ENCODE data around the gene GALNT15. TPM values are rescaled to one million over a fixed set of nuclear protein-coding genes. Genes with fewer than 3 reads are reported as not detected.

Gene GALNT15
- total RNA-seq, 1 donor from 2014 or later: 10.3 TPM

- no peak for TF ChIP-seq CTCF (IDR thresholded peaks at IDR 0.05)
- Histone ChIP-seq H3K36me3 (no peaks in the 10 kb centered on the region), H3K9me3 (no peaks in the 10 kb centered on the region), H3K4me1 (peaks cover 11% of the 10 kb centered on the region), H3K27ac (no peak overlapping the region), H3K27me3 (no peaks in the 10 kb centered on the region), H3K4me3 (no peak overlapping the region)
- DNase-seq (no peak), ATAC-seq (no peak)
- intact Hi-C loops (cut with DNase I): no loop called here
Measured at GRCh38 chr3:16147220-16147994, 27.1 kb upstream of the GALNT15 start.

DNA sequence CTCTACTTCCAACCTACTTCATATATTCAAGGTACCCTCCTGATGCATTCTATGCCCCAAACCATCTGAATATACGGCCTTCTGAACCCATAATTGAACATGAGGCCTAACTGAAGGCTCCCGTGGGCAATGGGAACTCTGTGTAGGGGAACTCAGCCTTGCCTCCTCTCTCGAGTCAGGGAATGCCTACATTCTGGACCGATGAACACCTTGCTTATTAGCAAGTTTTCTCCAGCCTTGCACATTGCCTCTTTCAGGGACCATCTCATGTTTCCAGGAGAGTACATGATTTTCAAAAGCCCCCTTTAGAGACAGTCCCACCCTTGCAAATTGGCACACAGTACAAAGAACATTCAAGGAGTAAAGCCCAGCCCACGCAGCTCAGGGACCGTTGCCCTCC is 26.3 kb upstream of the GALNT15 start:
- Histone ChIP-seq H3K27ac (no peak overlapping the region), H3K4me1 (peaks cover 11% of the 10 kb centered on the region), H3K27me3 (no peaks in the 10 kb centered on the region), H3K36me3 (no peaks in the 10 kb centered on the region), H3K4me3 (no peak overlapping the region), H3K9me3 (no peaks in the 10 kb centered on the region)
- ATAC-seq (peak; percentile 16), DNase-seq (no peak)
- no peak for TF ChIP-seq CTCF (IDR thresholded peaks at IDR 0.05)
- intact Hi-C loops (cut with DNase I): no loop called here

GRCh38 chr3:16148783-16149182 is 25.7 kb upstream of the GALNT15 start:
- Histone ChIP-seq H3K9me3 (no peaks in the 10 kb centered on the region), H3K36me3 (no peaks in the 10 kb centered on the region), H3K4me3 (no peak overlapping the region), H3K4me1 (peaks cover 11% of the 10 kb centered on the region), H3K27ac (no peak overlapping the region), H3K27me3 (no peaks in the 10 kb centered on the region)
- DNase-seq (no peak), ATAC-seq (peak; percentile 64)
- intact Hi-C loops (cut with DNase I): no loop called here
- no peak for TF ChIP-seq CTCF (IDR thresholded peaks at IDR 0.05)

DNA sequence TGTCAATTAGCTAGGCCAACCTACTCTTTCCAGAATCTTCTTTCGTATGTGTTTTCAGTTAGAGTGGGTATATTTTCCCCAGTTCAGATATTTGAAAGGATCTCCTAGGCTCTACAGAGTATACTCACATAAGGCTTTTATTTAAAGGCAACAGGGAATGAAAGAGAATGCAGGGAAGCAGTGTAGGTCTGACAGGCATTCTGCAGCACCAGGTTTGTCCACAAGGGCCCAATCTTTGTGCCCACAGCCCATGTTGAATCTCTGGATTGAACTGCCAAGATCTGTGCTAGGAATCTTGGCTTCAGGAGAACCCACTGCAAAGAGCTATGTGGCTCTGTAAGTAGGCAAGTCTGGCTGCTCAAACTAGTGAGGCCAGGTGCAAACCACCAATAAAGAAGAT is 24.2 kb upstream of the GALNT15 start:
- no peaks in the 10 kb centered on the region for H3K36me3 ChIP-seq
- ATAC-seq: no peak
- no peaks in the 10 kb centered on the region for H3K9me3 ChIP-seq
- H3K27ac ChIP-seq: no peak overlapping the region
- TF ChIP-seq CTCF (IDR thresholded peaks at IDR 0.05): no peak
- H3K4me3 ChIP-seq: no peak overlapping the region
- intact Hi-C loops (cut with DNase I): no loop called here
- no peak for DNase-seq
- peaks cover 11% of the 10 kb centered on the region for H3K4me1 ChIP-seq
- H3K27me3 ChIP-seq: no peaks in the 10 kb centered on the region

DNA sequence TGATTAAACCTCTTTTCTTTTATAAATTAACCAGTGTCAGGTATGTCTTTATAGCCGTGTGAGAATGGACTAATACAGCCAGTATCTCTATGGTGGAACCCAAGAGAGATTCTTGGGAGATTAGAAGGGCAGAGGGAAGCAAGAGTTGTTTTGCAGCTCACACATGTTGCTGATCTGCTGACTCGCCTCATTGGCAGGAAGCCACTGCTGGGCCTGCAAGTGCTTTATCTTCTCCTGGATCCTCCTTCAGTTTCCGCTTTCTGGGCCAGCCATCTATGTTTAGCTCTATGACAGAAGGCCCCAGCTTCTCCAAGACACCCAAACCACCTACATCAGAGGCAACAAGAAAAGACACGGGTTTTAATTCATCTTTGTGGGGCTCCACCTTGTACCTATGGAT is 23.4 kb upstream of the GALNT15 start:
- DNase-seq: no peak
- Histone ChIP-seq H3K4me3 (no peak overlapping the region), H3K9me3 (no peaks in the 10 kb centered on the region), H3K36me3 (no peaks in the 10 kb centered on the region), H3K27me3 (no peaks in the 10 kb centered on the region), H3K27ac (no peak overlapping the region), H3K4me1 (peaks cover 11% of the 10 kb centered on the region)
- intact Hi-C loops (cut with DNase I): no loop called here
- no peak for TF ChIP-seq CTCF (IDR thresholded peaks at IDR 0.05)
- peak; percentile 55 for ATAC-seq
